H1 (cell line): ENCODE data around the gene PLAAT1. TPM values are rescaled to one million over a fixed set of nuclear protein-coding genes. Genes with fewer than 3 reads are reported as not detected.

Experiments
- CTCF ChIA-PET: fragments of 300-600 bp; sonication (Branson Sonifier 250); formaldehyde crosslinking; loops from one replicate; lab custom pipeline; 2021; ENCODE audit not compliant: partially characterized antibody; lab: Charles Lee
- POLR2A ChIA-PET: fragments of 300-600 bp; sonication (Branson Sonifier 250); formaldehyde crosslinking; loops from one replicate; lab custom pipeline; 2021; ENCODE audit warnings: inconsistent platforms; ENCODE audit not compliant: partially characterized antibody; lab: Charles Lee
- DNase-seq, 2 experiments: peaks; one replicate each; pipeline versions ENCODE4 v3.0.0 to v3.0.0-alpha.2; 2010 to 2022; ENCODE audit warnings: low spot score in 2 of 2, low read depth in 1 of 2, mixed read lengths in 1 of 2
- FAIRE-seq: peaks from 2 replicates; lab custom pipeline; 2011; peaks lifted over from hg19 to GRCh38; lab: Jason Lieb, UNC
- H2AFZ ChIP-seq: 2 replicates; pipeline ENCODE4 v1.8.1; 2012; ENCODE audit warnings: low read length, inconsistent platforms
- H2AK5ac ChIP-seq: 2 replicates; pipeline ENCODE4 v1.6.1; 2013; ENCODE audit warnings: low read depth, low read length
- H2BK120ac ChIP-seq: replicated peaks from 2 replicates; pipeline ENCODE3; 2013; ENCODE audit warnings: low read depth, low read length, inconsistent platforms
- H2BK12ac ChIP-seq: 2 replicates; pipeline ENCODE4 v1.6.1; 2013; ENCODE audit warnings: low read depth, low read length
- H2BK15ac ChIP-seq: 2 replicates; pipeline ENCODE4 v1.6.1; 2013; ENCODE audit warnings: low read length
- H2BK20ac ChIP-seq: 2 replicates; pipeline ENCODE4 v1.6.1; 2013; ENCODE audit warnings: low read length
- H2BK5ac ChIP-seq: 2 replicates; pipeline ENCODE4 v1.6.1; 2013; ENCODE audit warnings: low read depth, low read length
- H3K14ac ChIP-seq: 2 replicates; pipeline ENCODE4 v1.6.1; 2013; ENCODE audit warnings: inconsistent platforms; ENCODE audit not compliant: insufficient read length
- H3K18ac ChIP-seq: 2 replicates; pipeline ENCODE4 v1.6.1; 2013; ENCODE audit warnings: low read length; ENCODE audit errors: extremely low read depth
- H3K23ac ChIP-seq: 2 replicates; pipeline ENCODE4 v1.6.1; 2013; ENCODE audit warnings: inconsistent platforms; ENCODE audit not compliant: insufficient read length
- H3K23me2 ChIP-seq: 2 replicates; pipeline ENCODE4 v1.6.1; 2013; ENCODE audit warnings: low read depth, low read length
- H3K27ac ChIP-seq: 2 replicates; pipeline ENCODE4 v1.6.1; 2011; ENCODE audit warnings: low read depth, low read length, inconsistent platforms
- H3K27me3 ChIP-seq, 4 experiments: replicated peaks in 1 of 4; 1 replicate in 1 of 4; 2 replicates in 3 of 4; pipeline versions ENCODE4 v1.6.1 to v1.8.1; 2011 to 2013; ENCODE audit warnings: low read length in 3 of 4, mild to moderate bottlenecking in 3 of 4, inconsistent platforms in 2 of 4, mixed read lengths in 2 of 4, moderate library complexity in 1 of 4; ENCODE audit not compliant: control insufficient read depth in 3 of 4, insufficient read depth in 3 of 4; ENCODE audit errors: extremely low read depth in 1 of 4
- H3K36me3 ChIP-seq, 4 experiments: 2 replicates each; pipeline versions ENCODE4 v1.6.1 to v1.8.1; 2011 to 2013; ENCODE audit warnings: mild to moderate bottlenecking in 4 of 4, low read length in 3 of 4, moderate library complexity in 2 of 4, control low read depth in 1 of 4, inconsistent platforms in 1 of 4; ENCODE audit not compliant: insufficient read depth in 4 of 4, control insufficient read depth in 2 of 4
- H3K4ac ChIP-seq: replicated peaks from 2 replicates; pipeline ENCODE3; 2013; ENCODE audit warnings: low read length, low read depth, mixed read lengths, inconsistent platforms; ENCODE audit not compliant: insufficient read length
- H3K4me1 ChIP-seq, 4 experiments: replicated peaks in 1 of 4; 1 replicate in 1 of 4; 2 replicates in 3 of 4; pipeline versions ENCODE4 v1.6.1 to v1.8.1; 2011 to 2013; ENCODE audit warnings: low read length in 3 of 4, inconsistent platforms in 2 of 4, mixed read lengths in 1 of 4; ENCODE audit not compliant: insufficient read depth in 4 of 4, control insufficient read depth in 3 of 4
- H3K4me2 ChIP-seq, 2 experiments: 2 replicates each; pipeline versions ENCODE4 v1.6.1 to v1.8.1; 2011 to 2013; ENCODE audit warnings: low read depth in 2 of 2, low read length in 2 of 2, control low read depth in 1 of 2, inconsistent platforms in 1 of 2, mild to moderate bottlenecking in 1 of 2; ENCODE audit not compliant: insufficient read depth in 1 of 2
- H3K4me3 ChIP-seq, 4 experiments: fragments of 200-600, 300-600 bp in 1 of 4; sonication (generic), shearing (Covaris generic), sonication (Bioruptor Twin) in 1 of 4; 2 replicates each; pipeline versions ENCODE4 v1.5.1 to v1.8.1; 2011 to 2016; ENCODE audit warnings: low read length in 4 of 4, low read depth in 3 of 4, control low read depth in 2 of 4, inconsistent platforms in 2 of 4, mild to moderate bottlenecking in 2 of 4, mixed read lengths in 1 of 4, moderate library complexity in 1 of 4; ENCODE audit not compliant: insufficient read depth in 2 of 4; ENCODE audit errors: extremely low read depth in 1 of 4
- H3K56ac ChIP-seq: replicated peaks from 2 replicates; pipeline ENCODE3; 2013; ENCODE audit warnings: low read depth, mild to moderate bottlenecking, mixed read lengths, low read length, inconsistent platforms; ENCODE audit not compliant: insufficient read length
- H3K79me1 ChIP-seq: 2 replicates; pipeline ENCODE4 v1.6.1; 2013; ENCODE audit warnings: low read depth, low read length, control low read depth
- H3K79me2 ChIP-seq, 2 experiments: 2 replicates each; pipeline versions ENCODE4 v1.6.1 to v1.8.1; 2012 to 2013; ENCODE audit warnings: low read length in 2 of 2, mild to moderate bottlenecking in 2 of 2, inconsistent platforms in 1 of 2; ENCODE audit not compliant: insufficient read depth in 2 of 2, control insufficient read depth in 1 of 2
- H3K9ac ChIP-seq, 4 experiments: replicated peaks in 1 of 4; 1 replicate in 1 of 4; 2 replicates in 3 of 4; pipeline versions ENCODE4 v1.6.1 to v1.8.1; 2011 to 2013; ENCODE audit warnings: low read depth in 3 of 4, low read length in 3 of 4, control low read depth in 2 of 4, mild to moderate bottlenecking in 2 of 4, moderate library complexity in 2 of 4, inconsistent platforms in 1 of 4; ENCODE audit errors: extremely low read depth in 1 of 4
- H3K9me3 ChIP-seq, 2 experiments: 2 replicates each; pipeline versions ENCODE4 v1.6.1 to v1.8.1; 2012 to 2013; ENCODE audit warnings: mild to moderate bottlenecking in 2 of 2, moderate library complexity in 2 of 2, control low read depth in 1 of 2, inconsistent platforms in 1 of 2, low read depth in 1 of 2, low read length in 1 of 2, mixed read lengths in 1 of 2; ENCODE audit not compliant: insufficient read depth in 2 of 2
- H4K20me1 ChIP-seq, 2 experiments: replicated peaks in 1 of 2; 2 replicates each; pipeline versions ENCODE3 to v1.8.1; 2011 to 2013; ENCODE audit warnings: inconsistent platforms in 2 of 2, low read length in 2 of 2, mild to moderate bottlenecking in 1 of 2; ENCODE audit not compliant: insufficient read depth in 2 of 2, control insufficient read depth in 1 of 2
- H4K5ac ChIP-seq: 2 replicates; pipeline ENCODE4 v1.6.1; 2013; ENCODE audit warnings: low read length, low read depth, mixed read lengths, inconsistent platforms; ENCODE audit not compliant: insufficient read length
- H4K8ac ChIP-seq: 2 replicates; pipeline ENCODE4 v1.8.0; 2013; ENCODE audit warnings: mild to moderate bottlenecking, moderate library complexity, low read length, inconsistent platforms; ENCODE audit not compliant: insufficient read depth; ENCODE audit errors: extremely low read depth
- H4K91ac ChIP-seq: replicated peaks from 2 replicates; pipeline ENCODE3; 2013; ENCODE audit warnings: low read length, mixed read lengths, inconsistent platforms; ENCODE audit not compliant: insufficient read length
- BACH1 ChIP-seq: IDR thresholded peaks from 2 replicates; pipeline ENCODE4 v1.6.1; 2012; ENCODE audit warnings: low read length, improper control_type of control experiment
- BCL11A ChIP-seq, 2 experiments: IDR thresholded peaks; one replicate each; pipeline ENCODE4 v1.6.1; 2011; ENCODE audit warnings: low read depth in 2 of 2, low read length in 2 of 2, mild to moderate bottlenecking in 2 of 2
- CBX5 ChIP-seq: fragments of 300-800, 300-1000 bp; sonication (generic); IDR thresholded peaks from 2 replicates; pipeline ENCODE4 v1.7.1; 2016; ENCODE audit warnings: antibody characterized with exemption, low read length, low read depth
- CHD1 ChIP-seq: IDR thresholded peaks from 2 replicates; pipeline ENCODE4 v1.6.1; 2012; ENCODE audit warnings: low read depth, low read length, improper control_type of control experiment
- EP300 ChIP-seq, 2 experiments: IDR thresholded peaks; 1 replicate in 1 of 2; 2 replicates in 1 of 2; pipeline ENCODE4 v1.6.1; 2011 to 2012; ENCODE audit warnings: low read depth in 2 of 2, low read length in 2 of 2, mild to moderate bottlenecking in 2 of 2, borderline replicate concordance in 1 of 2, inconsistent platforms in 1 of 2, moderate library complexity in 1 of 2
- KDM5A ChIP-seq: fragments of 200-600 bp; IDR thresholded peaks from 2 replicates; pipeline ENCODE4 v1.7.1; 2012; ENCODE audit warnings: mild to moderate bottlenecking, low read length, inconsistent platforms, mixed read lengths
- NANOG ChIP-seq: IDR thresholded peaks from 2 replicates; pipeline ENCODE4 v1.6.1; 2011; ENCODE audit warnings: low read length, low read depth, mild to moderate bottlenecking, inconsistent platforms; ENCODE audit not compliant: insufficient read depth, poor library complexity, severe bottlenecking
- NRF1 ChIP-seq: IDR thresholded peaks from 2 replicates; pipeline ENCODE4 v1.6.1; 2011; ENCODE audit warnings: mild to moderate bottlenecking, low read depth, low read length, improper control_type of control experiment
- RFX5 ChIP-seq: IDR thresholded peaks from 2 replicates; pipeline ENCODE4 v1.6.1; 2011; ENCODE audit warnings: low read depth, low read length, improper control_type of control experiment, borderline replicate concordance
- SIN3A ChIP-seq, 2 experiments: IDR thresholded peaks in 1 of 2; conservative IDR thresholded peaks in 1 of 2; 2 replicates each; pipeline ENCODE4 v1.6.1; 2011 to 2012; ENCODE audit warnings: low read length in 2 of 2, improper control_type of control experiment in 1 of 2, low read depth in 1 of 2, mild to moderate bottlenecking in 1 of 2
- SP1 ChIP-seq: IDR thresholded peaks from 2 replicates; pipeline ENCODE4 v1.6.1; 2011; ENCODE audit warnings: low read depth, low read length
- SRF ChIP-seq: IDR thresholded peaks from 2 replicates; pipeline ENCODE4 v1.6.1; 2011; ENCODE audit warnings: mild to moderate bottlenecking, low read depth, low read length, moderate library complexity
- TAF1 ChIP-seq: IDR thresholded peaks from 2 replicates; pipeline ENCODE4 v1.6.1; 2011; ENCODE audit warnings: mild to moderate bottlenecking, low read depth, low read length
- YY1 ChIP-seq: IDR thresholded peaks from 2 replicates; pipeline ENCODE4 v1.6.1; 2011; ENCODE audit warnings: low read depth, mild to moderate bottlenecking, low read length
- WGBS, 2 experiments: shearing (Covaris generic) in 1 of 2; methylation state at CpG; one replicate each; pipeline versions ENCODE4 v1.1.6 to v1.1.7; 2013 to 2015; ENCODE audit warnings: low lambda C conversion rate in 2 of 2, mixed read lengths in 2 of 2, inconsistent platforms in 1 of 2, low coverage in 1 of 2, missing lambda C conversion rate in 1 of 2; ENCODE audit not compliant: insufficient replicate concordance in 2 of 2, insufficient coverage in 1 of 2, insufficient read length in 1 of 2; ENCODE audit errors: extremely low coverage in 1 of 2, missing lambda C conversion rate in 1 of 2; 5-methylcytosine and 5-hydroxymethylcytosine counted together
- polyA plus RNA-seq, 7 experiments: library from polyadenylated mRNA; depleted of rRNA in 3 of 7; stranded (reverse) in 5 of 7; unstranded in 2 of 7; fragments of >200 nt in 5 of 7; fragments of 200-250 nt in 2 of 7; gene quantifications; 1 replicate in 5 of 7; 2 replicates in 1 of 7; 4 replicates in 1 of 7; pipeline versions ENCODE4 v1.2.1 to v1.2.3, GENCODE V29; 2011 to 2013; ENCODE audit warnings: missing spikeins in 2 of 7, mixed read lengths in 2 of 7
- total RNA-seq: library from RNA; stranded (reverse); fragmentation: NEBNext Ultra II Directional; extraction: Animal tissue kit (Norgen Biotek cat#: 25700); gene quantifications from 2 replicates; pipeline ENCODE4 v1.2.1, GENCODE V29; 2021
- TF ChIP-seq, protein P1 (sequence below): IDR thresholded peaks from 2 replicates; pipeline ENCODE4 v1.6.1; 2012; ENCODE audit warnings: inconsistent platforms

Gene PLAAT1
- total and polyA plus RNA-seq, 2 of the 8 experiments (the other 6 are each of a cell fraction or from before 2014, with no cell fraction given): 4.5 to 6.0 TPM

- H3K4me3 ChIP-seq: no peak overlapping the region
- H3K56ac ChIP-seq: no peak overlapping the region
- H3K4me2 ChIP-seq: no peak overlapping the region
- no peak overlapping the region for H2AK5ac ChIP-seq
- H4K5ac ChIP-seq: no peak overlapping the region
- no peak for FAIRE-seq
- no peak overlapping the region for H4K91ac ChIP-seq
- no peak overlapping the region for H2BK15ac ChIP-seq
- H4K8ac ChIP-seq: no peak overlapping the region
- no peaks in the 10 kb centered on the region for H3K79me1 ChIP-seq
- no peak overlapping the region for H3K23ac ChIP-seq
- H3K4ac ChIP-seq: no peak overlapping the region
- peaks cover 0 to 3% (median 0%) of the 10 kb centered on the region in 4 experiments; a peak in 2 of 7 replicates for H3K4me1 ChIP-seq
- ChIA-PET POLR2A (no interaction called here), CTCF (interaction anchor here (1.0 kb wide), 2 partner anchors 20 to 341 kb away, joined by 4 read pairs; no protein-coding TSS in a partner anchor)
- H3K36me3 ChIP-seq: no peaks in the 10 kb centered on the region
- 100% methylated on average over 1 of the region's 1 CpG; no CpG with 5 or more reads in 1 of the 2 experiments for WGBS, 2 experiments
- H2BK120ac ChIP-seq: no peak overlapping the region
- H4K20me1 ChIP-seq: no peaks in the 10 kb centered on the region
- no peaks in the 10 kb centered on the region for H3K9me3 ChIP-seq
- no peak overlapping the region for H3K27ac ChIP-seq
- H3K9ac ChIP-seq: no peak overlapping the region
- no peak overlapping the region for H3K14ac ChIP-seq
- no peak overlapping the region for H3K18ac ChIP-seq
- no peak overlapping the region for H2AFZ ChIP-seq
- no peak overlapping the region for H2BK5ac ChIP-seq
- H3K23me2 ChIP-seq: no peaks in the 10 kb centered on the region
- H2BK20ac ChIP-seq: no peak overlapping the region
- H3K27me3 ChIP-seq: no peaks in the 10 kb centered on the region
- H2BK12ac ChIP-seq: no peak overlapping the region
- no peak for DNase-seq
- no peaks in the 10 kb centered on the region for H3K79me2 ChIP-seq
- TF ChIP-seq YY1 (no peak), NANOG (no peak), TAF1 (no peak), SIN3A (conservative IDR thresholded peaks at IDR 0.05 in 1 of 2, IDR thresholded peaks at IDR 0.05 in 1 of 2; ENCODE audit: low read depth in 1 of 2, low read length in 2 of 2) (no peak), SP1 (no peak), CBX5 (no peak), RFX5 (no peak), CHD1 (no peak), NRF1 (no peak), SRF (no peak), BACH1 (no peak), EP300 (IDR thresholded peaks at IDR 0.05; ENCODE audit: borderline replicate concordance in 1 of 2, low read depth in 2 of 2, low read length in 2 of 2) (no peak), BCL11A (IDR thresholded peaks at IDR 0.05; ENCODE audit: low read depth in 2 of 2, low read length in 2 of 2) (no peak), KDM5A (no peak)
- TF ChIP-seq, protein P1, sequence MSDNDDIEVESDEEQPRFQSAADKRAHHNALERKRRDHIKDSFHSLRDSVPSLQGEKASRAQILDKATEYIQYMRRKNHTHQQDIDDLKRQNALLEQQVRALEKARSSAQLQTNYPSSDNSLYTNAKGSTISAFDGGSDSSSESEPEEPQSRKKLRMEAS: no peak
These were observed 30.4 kb upstream of the PLAAT1 start for GRCh38 chr3:193210618-193211017.
